HT1080 (cell line): ENCODE data around the gene PKN1. TPM values are rescaled to one million over a fixed set of nuclear protein-coding genes. Genes with fewer than 3 reads are reported as not detected.
"Not testable (repeated sequence)": the region's sequence is repeated elsewhere in the genome, so short reads cannot be mapped to it uniquely, and the experiment has no call there.

Experiments
- DNase-seq: peaks from one replicate; pipeline ENCODE4 v3.0.0-alpha.2; 2015; ENCODE audit warnings: low read depth
- total RNA-seq: library from RNA; depleted of rRNA; stranded (reverse); fragments of >200 nt; shearing (Covaris generic); gene quantifications from 2 replicates; pipeline ENCODE4 v1.2.3, GENCODE V29; 2014

Gene PKN1
- total RNA-seq, 1 experiment from 2014 or later, result 158 TPM

DNA sequence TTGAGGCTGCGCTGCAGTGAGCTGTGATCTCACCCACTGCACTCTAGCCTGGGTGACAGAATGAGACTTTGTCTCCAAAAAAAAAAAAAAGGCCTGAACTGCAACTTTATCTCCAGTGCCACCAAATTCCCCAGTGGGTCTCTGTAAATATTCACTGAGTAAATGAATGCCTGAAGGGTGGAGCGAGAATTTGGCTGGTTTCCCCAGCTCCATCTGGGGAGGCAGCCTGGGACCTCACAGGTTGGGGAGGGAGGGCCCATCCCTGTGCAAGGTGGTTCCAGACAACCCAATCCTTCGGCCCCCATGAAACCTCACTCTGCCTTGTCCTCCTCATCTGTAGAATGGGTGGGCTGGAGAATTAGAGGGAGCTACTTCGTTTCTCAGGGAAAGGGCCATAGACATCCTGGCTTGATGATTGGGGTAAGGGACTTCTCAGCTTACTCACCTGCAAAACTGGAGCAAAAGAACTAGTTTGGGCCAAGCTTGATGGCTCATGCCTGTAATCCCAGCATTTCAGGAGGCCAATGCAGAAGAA, 4.2 kb upstream of the PKN1 start:
- no peak for DNase-seq

DNA sequence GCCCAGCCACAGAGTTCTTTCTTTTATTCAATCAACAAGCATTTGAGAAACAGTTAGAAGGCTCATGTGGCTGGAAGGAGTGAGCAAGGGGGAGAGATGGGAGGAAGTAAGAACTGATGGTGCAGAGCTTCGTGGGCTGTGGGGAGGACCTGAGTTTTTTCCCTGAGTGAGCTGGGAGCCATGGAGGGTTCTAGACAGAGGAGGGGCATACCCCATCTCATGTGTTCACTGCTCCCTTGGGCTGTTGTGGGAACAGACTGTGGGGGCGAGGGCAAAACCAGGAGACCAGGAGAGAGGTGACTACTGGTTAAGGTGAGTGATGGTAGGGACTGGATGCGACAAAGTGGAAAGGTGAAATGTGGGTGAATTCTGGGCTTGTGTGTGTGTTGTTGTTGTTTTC, 2.4 kb upstream of the PKN1 start:
- no peak for DNase-seq

DNA sequence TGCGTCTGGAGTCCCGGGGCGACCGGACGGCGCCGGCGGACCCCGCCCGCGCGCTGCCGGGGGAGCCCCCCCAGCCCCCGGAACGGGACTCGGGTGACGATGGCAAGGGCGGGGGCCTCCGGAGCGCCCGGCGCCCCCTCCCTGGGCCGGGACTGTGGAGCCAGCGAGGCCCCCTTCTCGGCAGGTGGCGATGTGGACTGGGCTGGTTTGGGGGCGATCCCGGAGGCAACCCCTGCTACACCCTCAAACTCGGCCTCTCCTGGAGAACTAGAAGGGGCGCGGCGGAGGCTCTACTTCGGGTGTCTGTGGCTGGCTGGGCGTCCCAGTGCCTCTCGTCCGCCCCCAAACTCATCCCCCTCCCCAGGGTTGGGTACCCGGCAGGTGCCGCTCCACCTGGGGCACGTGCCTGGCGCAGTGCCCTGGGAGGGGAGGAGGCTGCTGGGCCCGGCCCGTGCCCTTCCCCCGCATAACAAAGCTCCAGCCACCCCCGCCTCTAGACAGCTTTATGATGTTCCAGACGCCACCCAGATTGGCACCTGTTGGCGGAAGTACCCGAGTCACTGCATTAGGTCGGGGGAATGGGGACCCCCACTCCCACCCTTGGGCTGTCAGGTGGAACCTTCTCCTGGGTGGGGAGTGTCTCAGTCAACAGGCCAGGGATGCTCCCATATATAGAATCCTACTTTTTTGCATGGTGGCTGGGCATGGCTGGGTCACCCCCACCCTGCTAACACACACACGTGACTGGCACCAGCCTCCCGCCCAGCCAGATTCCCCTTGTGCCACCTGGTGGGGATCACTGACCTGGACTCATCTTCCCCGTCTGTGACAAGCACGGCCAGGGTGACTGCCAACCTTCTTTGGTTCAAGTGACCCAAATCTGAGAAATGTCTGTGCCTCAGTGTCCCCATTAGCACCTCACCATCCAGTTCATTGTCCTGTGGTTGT, 722 bp downstream of the PKN1 start:
- no peak for DNase-seq

DNA sequence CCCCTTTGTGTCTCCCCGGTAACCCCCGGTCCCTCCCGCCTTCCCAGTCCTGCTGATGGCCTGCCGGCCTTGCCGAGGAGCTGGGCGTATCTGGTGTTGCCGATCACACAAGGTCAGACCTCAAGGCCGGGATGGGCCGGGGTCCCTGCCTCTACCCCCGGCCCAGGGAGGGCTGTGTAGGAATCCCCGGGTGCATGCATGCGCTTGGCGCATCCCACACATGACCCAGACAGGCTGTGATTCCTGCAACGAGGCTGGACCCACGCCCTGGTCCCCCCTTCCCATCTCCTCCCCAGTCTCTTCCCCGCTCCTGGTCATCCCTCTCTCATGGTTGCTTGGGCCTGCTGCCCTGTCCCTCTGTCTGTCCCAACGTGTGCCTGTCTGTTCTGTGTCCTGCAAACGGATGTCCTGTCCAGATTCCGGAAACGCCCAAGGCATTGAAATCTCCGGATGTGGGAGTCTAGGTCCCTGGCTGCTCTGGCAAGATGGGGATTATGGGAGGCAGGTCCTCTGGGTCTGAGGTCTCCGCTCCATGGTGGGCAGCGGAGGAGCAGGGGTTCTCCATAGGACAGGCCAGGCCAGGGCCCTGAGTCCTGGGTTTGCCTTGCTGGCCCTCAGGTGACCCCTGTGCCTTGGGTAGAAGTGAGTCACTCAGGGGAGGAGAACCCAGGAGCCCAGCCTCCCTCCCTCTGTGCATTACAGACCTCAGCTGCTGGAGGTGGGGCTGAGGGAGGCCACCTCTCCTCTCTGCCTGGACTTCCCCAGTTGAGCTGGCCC, 1.6 kb downstream of the PKN1 start:
- DNase-seq, result peak; percentile 75

DNA sequence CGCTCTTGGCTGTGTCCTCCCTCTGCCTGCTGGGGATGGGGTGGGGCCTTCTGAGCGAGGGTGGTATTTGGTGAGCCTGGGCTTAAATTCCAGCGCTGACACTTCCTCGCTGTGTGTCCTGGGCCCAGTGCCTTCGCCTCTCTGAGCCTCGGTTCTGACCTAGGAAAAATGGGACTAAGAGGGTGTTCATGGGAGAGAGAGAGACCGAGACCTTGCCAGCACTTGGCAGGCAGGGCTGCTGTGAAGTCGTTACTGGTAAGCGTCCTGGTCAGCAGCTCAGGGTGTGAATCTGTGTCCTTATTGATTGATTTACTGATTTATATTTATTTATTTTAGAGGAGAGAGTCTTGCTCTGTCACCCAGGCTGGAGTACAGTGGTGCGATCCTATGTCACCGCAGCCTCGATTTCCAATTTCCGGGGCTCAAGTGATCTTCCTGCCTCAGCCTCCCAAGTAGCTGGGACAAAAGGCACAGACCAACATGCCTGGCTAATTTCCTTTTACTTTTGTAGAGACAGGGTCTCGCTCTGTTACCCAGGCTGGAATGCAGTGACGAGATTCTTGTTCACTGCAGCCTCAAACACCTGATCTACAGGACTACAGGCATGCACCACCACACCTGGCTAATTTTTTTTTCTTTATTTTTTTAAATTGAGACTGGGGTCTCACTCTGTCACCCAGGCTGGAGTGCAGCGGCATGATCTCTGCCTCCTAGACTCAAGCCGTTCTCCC, 2.4 kb downstream of the PKN1 start:
- no peak for DNase-seq

DNA sequence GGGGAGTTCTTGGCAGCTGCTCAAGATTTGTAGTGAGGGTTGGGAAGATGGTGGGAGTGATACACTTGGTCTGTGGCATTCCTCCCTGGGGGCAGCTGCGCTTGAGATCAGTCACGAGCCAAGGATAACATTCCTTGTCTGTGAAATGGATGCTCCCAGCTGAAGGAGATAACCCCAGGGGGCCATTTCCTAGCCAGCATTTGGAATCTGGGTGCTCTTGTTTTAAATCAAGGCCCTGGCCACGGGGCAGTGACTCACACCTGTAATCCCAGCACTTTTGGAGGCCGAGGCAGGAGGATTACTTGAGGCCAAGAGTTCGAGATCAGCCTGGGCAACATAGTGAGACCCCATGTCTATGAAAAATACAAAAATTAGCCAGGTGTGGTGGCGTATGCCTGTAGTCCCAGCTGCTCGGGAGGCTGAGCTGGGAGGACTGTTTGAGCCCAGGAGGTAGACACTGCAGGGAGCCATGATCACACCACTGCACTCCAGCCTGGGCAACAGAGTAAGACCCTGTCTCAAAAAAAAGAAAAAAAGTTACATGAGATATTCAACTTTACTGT, 4.6 kb downstream of the PKN1 start:
- no peak for DNase-seq

DNA sequence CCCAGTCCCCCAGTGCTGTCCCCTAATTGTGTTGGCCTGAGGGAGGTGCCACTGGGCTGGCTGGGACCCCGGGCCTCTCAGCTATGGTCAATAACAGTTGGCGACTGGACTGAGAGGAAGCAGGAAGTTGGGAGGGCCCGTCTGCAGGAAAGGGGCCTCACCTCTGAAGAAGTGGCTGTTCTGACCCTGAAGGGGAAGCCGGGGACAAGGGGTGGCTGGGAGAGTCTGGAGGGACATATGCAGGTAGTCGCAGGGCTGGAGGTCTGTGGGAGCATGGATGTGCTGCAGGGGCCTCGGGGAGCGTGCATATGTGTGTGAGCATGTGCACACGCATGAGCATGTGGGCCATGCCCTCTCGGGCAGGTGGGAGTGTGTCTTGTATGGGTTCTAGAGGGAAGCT, 5.9 kb downstream of the PKN1 start:
- DNase-seq, result no peak

DNA sequence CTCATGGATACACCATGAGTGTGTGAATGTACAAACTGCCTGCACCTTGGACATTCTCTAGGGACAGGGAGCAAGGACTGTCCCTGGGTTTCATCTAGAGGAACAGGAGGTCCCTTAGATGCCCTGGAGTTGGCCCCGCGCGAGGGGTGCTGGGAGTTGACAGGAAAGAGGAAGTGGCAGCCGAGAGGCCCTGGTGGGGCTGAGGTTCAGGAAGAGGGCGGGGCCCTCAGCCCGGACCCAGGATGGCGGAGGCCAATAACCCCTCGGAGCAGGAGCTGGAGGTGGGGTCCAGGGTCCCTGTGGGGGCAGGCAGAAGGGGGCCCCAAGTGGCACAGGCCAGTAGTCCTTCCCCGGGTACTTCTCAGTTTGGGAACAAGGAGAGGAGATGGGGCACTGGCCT, 6.9 kb downstream of the PKN1 start:
- DNase-seq, result no peak

DNA sequence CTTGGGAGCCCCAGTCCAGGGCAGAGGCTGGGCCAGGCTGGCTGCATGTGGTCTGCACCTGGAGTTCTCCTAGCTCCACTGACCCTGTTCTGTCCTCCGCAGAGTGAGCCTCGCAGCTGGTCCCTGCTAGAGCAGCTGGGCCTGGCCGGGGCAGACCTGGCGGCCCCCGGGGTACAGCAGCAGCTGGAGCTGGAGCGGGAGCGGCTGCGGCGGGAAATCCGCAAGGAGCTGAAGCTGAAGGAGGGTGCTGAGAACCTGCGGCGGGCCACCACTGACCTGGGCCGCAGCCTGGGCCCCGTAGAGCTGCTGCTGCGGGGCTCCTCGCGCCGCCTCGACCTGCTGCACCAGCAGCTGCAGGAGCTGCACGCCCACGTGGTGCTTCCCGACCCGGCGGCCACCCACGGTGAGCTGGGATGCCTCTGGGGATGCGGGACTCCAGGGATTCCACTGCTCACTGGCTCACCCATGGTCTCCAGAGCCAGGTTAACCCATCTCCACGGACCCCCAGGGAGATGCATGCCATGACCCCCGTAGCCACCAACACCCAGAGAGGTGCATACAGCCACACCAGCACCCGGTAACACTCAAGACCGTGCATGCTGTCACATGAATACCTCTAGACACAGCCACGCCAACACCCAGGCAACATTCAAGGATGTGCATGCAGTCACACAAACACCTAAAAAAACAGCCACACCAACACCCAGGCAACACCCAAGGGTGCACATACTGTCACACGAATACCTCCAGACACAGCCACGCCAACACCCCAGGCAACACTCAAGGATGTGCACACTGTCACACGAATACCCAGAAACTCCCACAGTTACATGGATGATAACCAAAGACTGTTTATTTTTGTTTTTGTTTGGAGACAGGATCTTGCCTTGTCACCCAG, 8.2 kb downstream of the PKN1 start:
- no peak for DNase-seq

DNA sequence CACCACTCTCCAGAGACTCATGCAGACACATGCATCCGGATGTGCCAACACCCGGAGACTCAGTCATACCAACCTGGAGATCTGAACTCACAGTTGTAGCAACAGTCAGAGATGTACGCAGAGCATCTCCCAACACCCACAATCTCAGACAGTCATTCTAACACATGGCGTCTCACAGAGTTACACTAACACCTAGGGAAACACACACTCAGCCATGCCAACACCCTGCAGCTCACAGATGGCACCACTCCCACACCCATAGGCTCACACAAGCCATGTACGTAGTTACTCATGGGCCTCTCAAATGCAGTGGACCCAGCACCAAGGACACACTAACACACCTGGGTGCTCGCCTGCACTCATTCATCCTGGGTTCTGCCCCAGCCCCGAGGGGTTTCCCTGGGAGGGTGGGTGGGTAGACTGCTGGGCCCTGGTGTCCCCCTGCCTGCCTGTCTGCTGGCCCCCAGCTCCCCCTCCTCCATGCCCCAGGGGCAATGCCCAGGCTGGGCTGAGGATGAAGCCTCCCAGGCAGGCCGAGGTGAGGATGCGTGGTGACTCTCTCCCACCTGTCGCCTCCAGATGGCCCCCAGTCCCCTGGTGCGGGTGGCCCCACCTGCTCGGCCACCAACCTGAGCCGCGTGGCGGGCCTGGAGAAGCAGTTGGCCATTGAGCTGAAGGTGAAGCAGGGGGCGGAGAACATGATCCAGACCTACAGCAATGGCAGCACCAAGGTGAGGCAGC, 10.0 kb downstream of the PKN1 start:
- no peak for DNase-seq

DNA sequence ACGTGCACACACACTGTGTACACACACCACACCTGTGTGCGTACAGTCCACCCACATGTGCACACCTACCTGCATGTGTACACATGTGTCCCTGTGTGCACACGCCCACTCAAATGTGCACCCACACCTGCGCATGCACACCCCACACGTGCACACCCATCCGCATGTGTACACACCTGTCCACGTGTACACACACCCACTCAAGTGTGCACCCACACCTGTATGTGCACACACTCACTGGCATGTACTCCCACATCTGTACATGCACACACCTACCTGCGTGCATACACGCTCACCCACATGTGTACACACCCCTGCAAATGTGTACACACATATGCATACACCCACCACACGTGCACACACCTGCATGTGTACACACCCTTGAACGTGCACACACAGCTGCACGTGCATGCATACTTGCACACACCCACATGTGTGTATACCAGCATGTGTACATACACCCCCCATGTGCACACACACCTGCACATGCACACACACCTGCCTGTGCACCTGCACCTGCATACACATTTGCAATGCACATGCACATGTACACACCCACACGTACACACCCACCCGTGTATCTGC, 10.6 kb downstream of the PKN1 start:
- no peak for DNase-seq

DNA sequence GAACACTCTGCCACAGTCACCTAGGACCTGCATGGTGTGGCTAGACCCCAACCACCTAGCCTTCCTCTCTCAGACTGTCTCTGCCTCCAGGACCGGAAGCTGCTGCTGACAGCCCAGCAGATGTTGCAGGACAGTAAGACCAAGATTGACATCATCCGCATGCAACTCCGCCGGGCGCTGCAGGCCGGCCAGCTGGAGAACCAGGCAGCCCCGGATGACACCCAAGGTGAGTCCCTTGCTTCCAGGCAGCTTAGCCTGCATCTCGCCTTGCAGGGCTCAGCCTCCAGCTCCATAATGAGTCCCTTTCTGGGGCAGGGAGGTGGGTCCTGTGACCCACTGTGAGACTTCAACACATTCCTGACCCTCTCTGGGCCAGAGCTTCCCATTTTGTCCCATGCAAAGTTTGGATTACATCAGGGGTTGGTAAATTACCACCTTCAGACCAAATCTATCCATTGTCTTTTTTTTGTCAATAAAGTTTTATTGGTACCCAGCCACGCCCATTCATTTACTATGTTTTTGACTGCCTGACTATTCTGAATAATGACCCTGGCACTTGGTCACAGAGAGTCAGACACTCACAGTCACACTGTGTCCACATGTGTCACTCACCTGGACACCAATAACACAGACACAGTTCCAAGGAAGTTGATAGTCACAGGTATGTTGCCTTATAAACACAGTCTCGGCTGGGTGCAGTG, 13.4 kb downstream of the PKN1 start:
- DNase-seq, result no peak

DNA sequence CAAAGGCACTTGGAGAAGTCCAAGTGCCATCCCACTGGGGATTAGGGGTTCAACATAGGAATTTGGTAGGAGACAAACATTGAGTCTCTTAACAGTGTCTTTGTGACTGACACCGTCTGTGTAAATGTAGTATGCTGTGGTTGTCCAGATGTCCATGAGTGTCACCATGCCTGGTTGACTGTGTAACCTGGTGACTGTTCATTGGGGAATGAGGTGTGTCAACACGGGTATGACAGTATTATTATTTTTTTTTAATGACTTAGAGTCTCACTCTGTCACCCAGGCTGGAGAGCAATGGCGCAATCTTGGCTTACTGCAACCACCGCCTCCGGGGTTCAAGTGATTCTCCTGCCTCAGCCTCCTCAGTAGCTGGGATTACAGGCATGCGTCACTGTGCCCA, 16.2 kb downstream of the PKN1 start:
- DNase-seq, result no peak

DNA sequence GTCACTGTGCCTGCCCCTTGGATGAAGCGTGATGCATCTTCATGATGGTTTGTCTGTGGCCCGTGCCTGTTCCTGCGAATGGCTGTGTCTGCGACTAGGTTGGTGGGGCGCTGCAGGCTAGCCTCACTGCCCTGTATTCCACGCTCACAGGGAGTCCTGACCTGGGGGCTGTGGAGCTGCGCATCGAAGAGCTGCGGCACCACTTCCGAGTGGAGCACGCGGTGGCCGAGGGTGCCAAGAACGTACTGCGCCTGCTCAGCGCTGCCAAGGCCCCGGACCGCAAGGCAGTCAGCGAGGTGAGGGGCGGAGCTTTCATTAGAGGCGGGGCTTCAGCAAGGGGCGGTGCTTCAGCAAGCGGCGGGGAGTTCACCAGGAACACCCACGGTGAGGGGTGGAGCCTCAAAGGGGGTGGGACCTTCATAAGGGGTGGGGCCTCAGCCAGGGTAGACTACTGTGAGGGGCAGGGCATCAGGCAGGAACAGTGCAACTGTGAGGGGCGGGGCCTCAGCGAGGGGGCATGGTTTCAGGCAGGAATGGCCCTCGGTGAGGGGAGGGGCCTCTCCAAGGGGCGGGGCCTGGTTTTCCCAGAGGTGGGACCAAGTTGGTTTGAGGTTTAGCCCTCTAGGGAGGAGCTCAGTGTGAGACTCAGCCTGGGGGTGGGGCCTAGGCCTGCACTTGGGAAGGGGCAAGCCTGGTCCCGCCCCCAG, 17.2 kb downstream of the PKN1 start:
- DNase-seq, result peak; percentile 50

DNA sequence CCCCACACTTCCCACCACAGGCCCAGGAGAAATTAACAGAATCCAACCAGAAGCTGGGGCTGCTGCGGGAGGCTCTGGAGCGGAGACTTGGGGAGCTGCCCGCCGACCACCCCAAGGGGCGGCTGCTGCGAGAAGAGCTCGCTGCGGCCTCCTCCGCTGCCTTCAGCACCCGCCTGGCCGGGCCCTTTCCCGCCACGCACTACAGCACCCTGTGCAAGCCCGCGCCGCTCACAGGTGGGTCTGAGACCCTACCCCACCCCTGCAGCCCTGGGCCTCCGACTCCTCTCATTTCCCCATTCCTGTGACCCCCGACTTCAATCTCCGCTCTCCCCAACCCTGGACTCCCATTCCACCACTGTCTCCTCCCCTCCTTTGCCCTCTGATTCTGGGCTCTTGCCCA, 17.8 kb downstream of the PKN1 start:
- no peak for DNase-seq

DNA sequence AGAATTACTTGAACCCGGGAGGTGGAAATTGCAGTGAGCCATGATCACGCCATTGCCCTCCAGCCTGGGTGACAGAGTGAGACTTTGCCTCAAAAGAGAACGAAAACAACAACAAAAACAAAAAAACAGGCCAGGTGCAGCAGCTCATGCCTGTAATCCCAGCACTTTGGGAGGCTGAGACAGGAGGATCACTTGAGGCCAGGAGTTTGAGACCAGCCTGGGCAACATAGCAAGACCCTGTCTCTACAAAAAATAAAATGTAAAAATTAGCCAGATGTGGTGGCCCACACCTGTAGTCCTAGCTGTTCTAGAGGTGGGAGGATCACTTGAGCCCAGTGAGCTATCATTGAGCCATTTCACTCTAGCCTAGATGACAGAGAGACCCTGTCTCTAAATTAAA, 19.2 kb downstream of the PKN1 start:
- not testable (repeated sequence) for DNase-seq

DNA sequence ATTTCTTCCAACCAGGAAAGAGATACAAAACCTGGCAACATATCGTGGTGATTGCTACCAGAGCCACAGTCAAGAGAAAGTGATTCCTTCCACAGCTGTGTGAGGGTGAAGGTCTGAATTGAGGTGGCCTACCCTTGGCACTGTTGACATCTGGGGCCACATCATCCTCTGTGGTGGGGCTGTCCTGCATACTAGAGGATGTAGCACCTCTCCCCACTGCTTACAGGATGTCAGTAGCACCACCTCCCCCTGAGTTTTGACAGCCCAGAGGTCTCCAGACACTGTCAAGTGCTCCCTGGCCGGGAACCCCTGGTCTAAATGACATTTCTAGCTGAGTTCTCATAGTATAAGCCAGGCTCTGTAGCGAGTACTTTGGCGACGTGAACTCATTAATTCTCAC, 26.6 kb downstream of the PKN1 start:
- DNase-seq, result no peak

DNA sequence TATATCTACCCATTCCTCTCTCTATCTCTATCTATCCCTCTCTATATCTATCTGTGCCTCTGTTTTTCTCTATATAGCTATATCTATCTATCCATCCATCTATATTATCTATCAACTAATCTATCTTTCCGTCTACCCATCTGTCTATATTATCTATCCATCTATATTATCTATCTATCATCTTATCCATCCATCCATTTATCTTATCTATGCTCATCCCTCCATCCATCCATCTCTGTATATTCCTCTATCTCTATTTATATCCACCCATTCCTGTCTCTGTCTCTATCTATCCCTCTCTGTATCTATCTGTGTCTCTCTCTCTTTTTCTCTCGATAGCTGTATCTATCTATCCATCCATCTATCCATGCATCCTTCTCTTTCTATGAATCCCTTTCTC, 27.8 kb downstream of the PKN1 start:
- no peak for DNase-seq
